Liver (tissue), 9 donors: Measurements from ENCODE around the gene TTC23. TPM values are rescaled to one million over a fixed set of nuclear protein-coding genes. Genes with fewer than 3 reads are reported as not detected.

ENCODE experiments used
- DNase-seq: peaks from one replicate; pipeline ENCODE4 v3.0.0-alpha.2; 2017; ENCODE audit warnings: low spot score
- H3K27ac ChIP-seq, 2 donors: one replicate each; pipeline ENCODE4 v1.7.0; 2013; ENCODE audit warnings: inconsistent platforms in 2 of 2, low read length in 2 of 2, control low read depth in 1 of 2, low read depth in 1 of 2, mild to moderate bottlenecking in 1 of 2
- H3K27me3 ChIP-seq, 4 donors: one replicate each; pipeline versions ENCODE4 v1.6.1 to v1.7.0; 2013; ENCODE audit warnings: low read length in 3 of 4, inconsistent platforms in 1 of 4, mild to moderate bottlenecking in 1 of 4, moderate library complexity in 1 of 4; ENCODE audit not compliant: control insufficient read depth in 4 of 4, insufficient read depth in 4 of 4
- H3K36me3 ChIP-seq, 4 donors: one replicate each; pipeline versions ENCODE4 v1.6.1 to v1.7.0; 2013; ENCODE audit warnings: low read length in 3 of 4, mild to moderate bottlenecking in 3 of 4, low read depth in 1 of 4, moderate library complexity in 1 of 4; ENCODE audit not compliant: control insufficient read depth in 4 of 4, insufficient read depth in 3 of 4
- H3K4me1 ChIP-seq, 4 donors: one replicate each; pipeline versions ENCODE4 v1.6.1 to v1.7.0; 2013; ENCODE audit warnings: low read length in 3 of 4, mild to moderate bottlenecking in 3 of 4, moderate library complexity in 1 of 4; ENCODE audit not compliant: control insufficient read depth in 4 of 4, insufficient read depth in 4 of 4
- H3K4me3 ChIP-seq, 3 donors: one replicate each; pipeline versions ENCODE4 v1.6.1 to v1.7.0; 2013; ENCODE audit warnings: low read length in 3 of 3, control low read depth in 1 of 3, low read depth in 1 of 3, mild to moderate bottlenecking in 1 of 3
- H3K9ac ChIP-seq, 2 donors: one replicate each; pipeline ENCODE4 v1.7.0; 2013; ENCODE audit warnings: low read length in 2 of 2, mild to moderate bottlenecking in 2 of 2, moderate library complexity in 2 of 2, control low read depth in 1 of 2, low read depth in 1 of 2
- H3K9me3 ChIP-seq, 4 donors: one replicate each; pipeline versions ENCODE4 v1.6.1 to v1.7.0; 2013; ENCODE audit warnings: low read length in 3 of 4; ENCODE audit not compliant: control insufficient read depth in 4 of 4
- ATF3 ChIP-seq: IDR thresholded peaks from 2 replicates; pipeline ENCODE4 v1.6.1; 2016; ENCODE audit warnings: antibody characterized with exemption
- CTCF ChIP-seq: fragments of 150-350 bp; IDR thresholded peaks from 2 replicates; pipeline ENCODE4 v1.5.1; 2017; ENCODE audit warnings: improper control_type of control experiment, low read depth, low read length; ENCODE audit not compliant: missing input control
- EGR1 ChIP-seq, 2 donors: IDR thresholded peaks; 2 replicates each; pipeline ENCODE4 v1.6.1; 2016 to 2018; ENCODE audit warnings: antibody characterized with exemption in 2 of 2, low read depth in 2 of 2
- FOXA1 ChIP-seq: IDR thresholded peaks from 2 replicates; pipeline ENCODE4 v1.6.1; 2016; ENCODE audit warnings: antibody characterized with exemption
- FOXA2 ChIP-seq: IDR thresholded peaks from 2 replicates; pipeline ENCODE4 v1.6.1; 2016; ENCODE audit warnings: antibody characterized with exemption
- GABPA ChIP-seq, 2 donors: IDR thresholded peaks in 1 of 2; conservative IDR thresholded peaks in 1 of 2; 2 replicates each; pipeline ENCODE4 v1.6.1; 2016; ENCODE audit warnings: antibody characterized with exemption in 2 of 2, mild to moderate bottlenecking in 1 of 2, moderate library complexity in 1 of 2
- HNF4A ChIP-seq, 2 donors: conservative IDR thresholded peaks; 2 replicates each; pipeline ENCODE4 v1.6.1; 2016; ENCODE audit warnings: antibody characterized with exemption in 2 of 2, mild to moderate bottlenecking in 2 of 2
- HNF4G ChIP-seq: IDR thresholded peaks from 2 replicates; pipeline ENCODE4 v1.6.1; 2016; ENCODE audit warnings: antibody characterized with exemption
- JUND ChIP-seq, 2 donors: IDR thresholded peaks; 2 replicates each; pipeline ENCODE4 v1.6.1; 2016; ENCODE audit warnings: antibody characterized with exemption in 2 of 2
- MAX ChIP-seq: IDR thresholded peaks from 2 replicates; pipeline ENCODE4 v1.6.1; 2016; ENCODE audit warnings: antibody characterized with exemption
- NR2F2 ChIP-seq: IDR thresholded peaks from 2 replicates; pipeline ENCODE4 v1.6.1; 2016; ENCODE audit warnings: antibody characterized with exemption
- RAD21 ChIP-seq, 2 donors: IDR thresholded peaks; 2 replicates each; pipeline ENCODE4 v1.6.1; 2016; ENCODE audit warnings: antibody characterized with exemption in 2 of 2, mild to moderate bottlenecking in 2 of 2
- REST ChIP-seq: IDR thresholded peaks from 2 replicates; pipeline ENCODE4 v1.6.1; 2016; ENCODE audit warnings: antibody characterized with exemption, mild to moderate bottlenecking
- RXRA ChIP-seq, 2 donors: IDR thresholded peaks; 2 replicates each; pipeline ENCODE4 v1.6.1; 2017 to 2018; ENCODE audit warnings: antibody characterized with exemption in 2 of 2, mild to moderate bottlenecking in 1 of 2
- SP1 ChIP-seq: IDR thresholded peaks from 2 replicates; pipeline ENCODE4 v1.6.1; 2018; ENCODE audit warnings: antibody characterized with exemption, mild to moderate bottlenecking
- TAF1 ChIP-seq: conservative IDR thresholded peaks from 2 replicates; pipeline ENCODE4 v1.6.1; 2016; ENCODE audit warnings: antibody characterized with exemption, mild to moderate bottlenecking
- YY1 ChIP-seq: IDR thresholded peaks from 2 replicates; pipeline ENCODE4 v1.6.1; 2016; ENCODE audit warnings: antibody characterized with exemption, mild to moderate bottlenecking
- ZBTB33 ChIP-seq: IDR thresholded peaks from 2 replicates; pipeline ENCODE4 v1.6.1; 2016; ENCODE audit warnings: antibody characterized with exemption
- WGBS: extraction: QIAGEN DNeasy Blood & Tissue Kit; methylation state at CpG from one replicate; pipeline ENCODE4 v1.1.7; 2013; 5-methylcytosine and 5-hydroxymethylcytosine counted together
- polyA plus RNA-seq, 2 donors: library from polyadenylated mRNA; stranded (reverse) in 1 of 2; unstranded in 1 of 2; fragments of 200-250 nt in 1 of 2; fragments of >200 nt in 1 of 2; fragmentation: Nextera tagmentation in 1 of 2; extraction: Ambion mirVana in 1 of 2; gene quantifications; one replicate each; pipeline versions ENCODE4 v1.2.1 to v1.2.3, GENCODE V29; 2013 to 2015
- total RNA-seq, 2 donors: library from RNA; depleted of rRNA; stranded (reverse); fragments of >200 nt; gene quantifications; one replicate each; pipeline ENCODE4 v1.2.3, GENCODE V29; 2014
- donor health status: healthy.
- donor health status: healthy.
- donor health status: healthy.
- donor health status: healthy.
- donor health status: healthy.

Gene TTC23
- total and polyA plus RNA-seq, 4 donors: 3.7 to 12.3 (median 7.2) TPM

- H3K27ac ChIP-seq: peak overlapping the region in 1 of 2 donors; percentile 40
- 97% methylated on average over 30 of the region's 30 CpGs for WGBS
- no peak overlapping the region for H3K9ac ChIP-seq
- no peaks in the 10 kb centered on the region for H3K27me3 ChIP-seq
- no peaks in the 10 kb centered on the region for H3K9me3 ChIP-seq
- H3K4me1 ChIP-seq: peaks cover 3 to 18% (median 9%) of the 10 kb centered on the region in 4 donors
- H3K4me3 ChIP-seq: no peak overlapping the region
- no peaks in the 10 kb centered on the region for H3K36me3 ChIP-seq
- TF ChIP-seq RXRA (IDR thresholded peaks at IDR 0.05) (no peak), RAD21 (IDR thresholded peaks at IDR 0.05) (no peak), YY1 (no peak), EGR1 (IDR thresholded peaks at IDR 0.05; ENCODE audit: low read depth in 2 of 2) (no peak), MAX (no peak), JUND (IDR thresholded peaks at IDR 0.05) (no peak), SP1 (no peak), TAF1 (no peak), NR2F2 (no peak)
- DNase-seq: no peak
Measured at GRCh38 chr15:99130765-99131440, 118.5 kb downstream of the TTC23 start.

- H3K36me3 ChIP-seq: no peaks in the 10 kb centered on the region
- no peak for TF ChIP-seq SP1
- no peak for TF ChIP-seq RAD21 (IDR thresholded peaks at IDR 0.05)
- TF ChIP-seq RXRA (IDR thresholded peaks at IDR 0.05): no peak
- no peak for TF ChIP-seq HNF4G
- no peak for TF ChIP-seq REST
- no peak for TF ChIP-seq FOXA2
- no peak for TF ChIP-seq CTCF
- TF ChIP-seq ZBTB33: no peak
- TF ChIP-seq FOXA1: no peak
- no peak for TF ChIP-seq ATF3
- TF ChIP-seq MAX: no peak
- no peak for TF ChIP-seq NR2F2
- no peak for TF ChIP-seq GABPA (IDR thresholded peaks at IDR 0.05 in 1 of 2, conservative IDR thresholded peaks at IDR 0.05 in 1 of 2)
- no peak for TF ChIP-seq YY1
- TF ChIP-seq HNF4A (conservative IDR thresholded peaks at IDR 0.05): no peak
- TF ChIP-seq TAF1: no peak
- no peak overlapping the region for H3K27ac ChIP-seq
- DNase-seq: no peak
- no peak overlapping the region for H3K9ac ChIP-seq
- WGBS: 82% methylated on average over 13 of the region's 13 CpGs
- H3K9me3 ChIP-seq: no peaks in the 10 kb centered on the region
- peaks cover 3 to 18% (median 9%) of the 10 kb centered on the region in 4 donors for H3K4me1 ChIP-seq
- H3K27me3 ChIP-seq: no peaks in the 10 kb centered on the region
- no peak overlapping the region for H3K4me3 ChIP-seq
Measured at GRCh38 chr15:99130314-99130713, 119.1 kb downstream of the TTC23 start.
